ENCODE data around the gene WDR18.

Gene WDR18

DNA sequence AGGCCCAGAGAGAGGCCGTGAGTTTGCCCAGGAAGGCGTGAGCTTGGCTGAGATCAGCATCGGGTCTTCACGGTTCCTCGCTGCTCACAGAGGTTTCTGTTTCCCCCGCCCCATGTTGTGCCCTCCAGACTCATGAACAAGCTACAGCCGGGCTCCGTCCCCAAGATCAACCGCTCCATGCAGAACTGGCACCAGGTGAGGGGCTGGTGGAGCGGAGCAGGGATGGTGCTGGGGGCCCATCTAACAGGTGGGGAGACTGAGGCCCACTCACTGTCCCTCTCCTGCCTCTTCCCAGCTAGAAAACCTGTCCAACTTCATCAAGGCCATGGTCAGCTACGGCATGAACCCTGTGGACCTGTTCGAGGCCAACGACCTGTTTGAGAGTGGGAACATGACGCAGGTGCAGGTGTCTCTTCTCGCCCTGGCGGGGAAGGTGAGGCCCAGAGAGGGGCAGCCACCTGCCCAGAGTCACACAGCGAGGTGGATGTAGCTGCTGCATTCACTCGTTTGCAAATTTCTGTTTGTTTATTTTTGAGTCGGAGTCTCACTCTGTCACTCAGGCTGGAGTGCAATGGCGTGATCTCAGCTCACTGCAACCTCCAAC lies 48.2 kb downstream of the WDR18 start:
- TF ChIP-seq, protein P1, sequence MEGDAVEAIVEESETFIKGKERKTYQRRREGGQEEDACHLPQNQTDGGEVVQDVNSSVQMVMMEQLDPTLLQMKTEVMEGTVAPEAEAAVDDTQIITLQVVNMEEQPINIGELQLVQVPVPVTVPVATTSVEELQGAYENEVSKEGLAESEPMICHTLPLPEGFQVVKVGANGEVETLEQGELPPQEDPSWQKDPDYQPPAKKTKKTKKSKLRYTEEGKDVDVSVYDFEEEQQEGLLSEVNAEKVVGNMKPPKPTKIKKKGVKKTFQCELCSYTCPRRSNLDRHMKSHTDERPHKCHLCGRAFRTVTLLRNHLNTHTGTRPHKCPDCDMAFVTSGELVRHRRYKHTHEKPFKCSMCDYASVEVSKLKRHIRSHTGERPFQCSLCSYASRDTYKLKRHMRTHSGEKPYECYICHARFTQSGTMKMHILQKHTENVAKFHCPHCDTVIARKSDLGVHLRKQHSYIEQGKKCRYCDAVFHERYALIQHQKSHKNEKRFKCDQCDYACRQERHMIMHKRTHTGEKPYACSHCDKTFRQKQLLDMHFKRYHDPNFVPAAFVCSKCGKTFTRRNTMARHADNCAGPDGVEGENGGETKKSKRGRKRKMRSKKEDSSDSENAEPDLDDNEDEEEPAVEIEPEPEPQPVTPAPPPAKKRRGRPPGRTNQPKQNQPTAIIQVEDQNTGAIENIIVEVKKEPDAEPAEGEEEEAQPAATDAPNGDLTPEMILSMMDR (IDR thresholded peaks at IDR 0.05; ENCODE audit: low read depth, low read length): no peak

DNA sequence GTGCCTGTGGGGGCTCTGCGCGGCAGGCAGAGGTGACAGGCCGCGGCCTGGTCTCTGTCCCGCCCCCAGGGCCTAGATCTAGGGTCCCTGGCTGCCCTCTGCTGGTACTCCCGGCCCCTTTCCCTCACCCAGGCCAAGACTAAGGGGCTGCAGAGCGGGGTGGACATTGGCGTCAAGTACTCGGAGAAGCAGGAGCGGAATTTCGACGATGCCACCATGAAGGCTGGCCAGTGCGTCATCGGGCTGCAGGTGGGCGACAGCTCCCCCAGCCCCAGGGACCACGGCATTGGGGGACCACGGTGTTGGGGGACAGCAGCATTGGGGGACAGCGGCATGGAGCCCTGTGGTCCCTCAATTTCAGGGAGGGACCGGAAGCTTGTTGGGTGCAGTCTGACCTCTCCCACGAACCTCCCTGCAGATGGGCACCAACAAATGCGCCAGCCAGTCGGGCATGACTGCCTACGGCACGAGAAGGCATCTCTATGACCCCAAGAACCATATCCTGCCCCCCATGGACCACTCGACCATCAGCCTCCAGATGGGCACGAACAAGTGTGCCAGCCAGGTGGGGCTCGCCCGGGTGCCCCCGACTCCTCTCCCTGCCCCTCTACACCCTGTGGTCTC lies 52.0 kb downstream of the WDR18 start:
- H3K4me3 ChIP-seq (ENCODE audit: low read depth, low read length): no peak overlapping the region
- TF ChIP-seq, protein P1 (IDR thresholded peaks at IDR 0.05; ENCODE audit: low read depth, low read length): no peak

More for the DNA sequence above, 48.2 kb downstream of the WDR18 start:
- H3K4me3 ChIP-seq (ENCODE audit: low read depth, low read length): no peak overlapping the region

DNA sequence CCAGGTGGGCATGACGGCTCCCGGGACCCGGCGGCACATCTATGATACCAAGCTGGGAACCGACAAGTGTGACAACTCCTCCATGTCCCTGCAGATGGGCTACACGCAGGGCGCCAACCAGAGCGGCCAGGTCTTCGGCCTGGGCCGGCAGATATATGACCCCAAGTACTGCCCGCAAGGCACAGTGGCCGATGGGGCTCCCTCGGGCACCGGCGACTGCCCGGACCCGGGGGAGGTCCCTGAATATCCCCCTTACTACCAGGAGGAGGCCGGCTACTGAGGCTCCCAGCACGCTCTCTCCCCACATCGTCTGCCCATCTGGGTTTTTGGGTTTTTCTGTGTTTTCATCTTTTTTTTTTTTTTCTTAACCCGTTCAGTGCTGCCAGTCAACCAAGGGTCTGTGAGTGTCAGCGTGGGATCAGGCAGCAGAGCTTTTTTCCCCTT lies 53.5 kb downstream of the WDR18 start:
- no peak overlapping the region for H3K4me3 ChIP-seq (ENCODE audit: low read depth, low read length)
- TF ChIP-seq, protein P1 (IDR thresholded peaks at IDR 0.05; ENCODE audit: low read depth, low read length): no peak

- H3K4me3 ChIP-seq (ENCODE audit: low read depth, low read length): no peak overlapping the region
- TF ChIP-seq, protein P1 (IDR thresholded peaks at IDR 0.05; ENCODE audit: low read depth, low read length): no peak
Observed at GRCh38 chr19:1038978-1039645, 55.0 kb downstream of the WDR18 start.

DNA sequence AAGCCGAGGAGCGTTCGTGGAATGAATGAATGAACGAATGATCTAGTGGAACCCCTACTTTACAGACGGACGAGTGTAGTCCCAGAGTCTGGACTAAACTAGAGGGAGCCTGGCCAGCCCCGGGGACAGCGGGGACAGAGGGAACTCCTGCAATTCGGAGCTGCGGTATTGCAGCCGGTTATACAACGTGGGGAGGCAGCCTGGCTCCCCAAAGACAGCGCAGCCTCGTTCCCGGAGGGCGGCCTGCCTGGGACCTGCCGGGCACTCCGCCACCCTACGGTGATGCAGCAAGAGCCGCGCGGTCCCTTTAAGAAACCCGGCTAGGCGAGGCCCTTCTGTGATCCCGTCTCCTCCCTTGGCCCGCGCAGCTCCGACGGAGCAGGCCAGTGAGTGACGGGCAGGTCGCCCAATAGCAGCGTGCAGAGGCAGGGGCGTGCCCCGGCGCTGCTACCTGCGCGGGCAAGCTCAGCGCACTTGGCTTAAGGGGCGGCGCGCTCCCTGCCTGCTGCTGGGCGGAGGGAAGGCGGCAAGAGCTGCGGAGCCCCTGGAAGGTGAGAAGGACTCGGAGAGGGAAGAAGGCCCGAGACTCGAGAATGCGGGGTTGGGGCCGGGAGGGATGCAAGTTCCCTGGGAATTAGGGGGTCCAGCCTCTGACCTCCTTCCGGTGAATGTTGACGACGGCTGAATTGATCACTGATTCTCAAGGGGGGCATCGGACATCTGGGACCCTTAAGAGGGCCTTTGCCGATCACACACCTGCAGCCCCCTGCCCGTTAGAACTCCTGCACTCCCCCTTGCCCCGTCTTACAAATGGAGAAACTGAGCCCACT lies 55.7 kb downstream of the WDR18 start, which contains the start of gene ABCA7:
ABCA7 (plus strand) TSS at position 462 of the 830 bp plus-strand sequence. CDS start 1,255 bp downstream, outside the sequence.
- peak within 1 kb of the TSS; percentile 52 for H3K4me3 ChIP-seq (ENCODE audit: low read depth, low read length)
- TF ChIP-seq, protein P1 (IDR thresholded peaks at IDR 0.05; ENCODE audit: low read depth, low read length): no peak

GRCh38 chr19:1040476-1041271 lies 56.5 kb downstream of the WDR18 start:
- TF ChIP-seq, protein P1 (IDR thresholded peaks at IDR 0.05; ENCODE audit: low read depth, low read length): no peak
- peak overlapping the region; percentile 52 for H3K4me3 ChIP-seq (ENCODE audit: low read depth, low read length)

All from WI38 (cell line).